Subcutaneous abdominal adipose tissue (tissue), 5 donors: ENCODE data around the gene KCNQ1.

ENCODE experiments used
- H3K27ac ChIP-seq: one replicate; pipeline ENCODE4 v1.7.0; 2013; ENCODE audit warnings: low read depth, mild to moderate bottlenecking, inconsistent platforms, low read length, moderate library complexity
- H3K27me3 ChIP-seq, 5 donors: one replicate each; pipeline ENCODE4 v1.7.0; 2013; ENCODE audit warnings: low read length in 5 of 5, inconsistent platforms in 1 of 5; ENCODE audit not compliant: control insufficient read depth in 5 of 5, insufficient read depth in 4 of 5
- H3K36me3 ChIP-seq, 5 donors: one replicate each; pipeline ENCODE4 v1.7.0; 2013; ENCODE audit warnings: low read length in 5 of 5; ENCODE audit not compliant: control insufficient read depth in 5 of 5, insufficient read depth in 5 of 5
- H3K4me1 ChIP-seq, 5 donors: one replicate each; pipeline ENCODE4 v1.7.0; 2013; ENCODE audit warnings: low read length in 5 of 5, mild to moderate bottlenecking in 3 of 5, moderate library complexity in 1 of 5; ENCODE audit not compliant: control insufficient read depth in 5 of 5, insufficient read depth in 5 of 5
- H3K4me3 ChIP-seq, 5 donors: one replicate each; pipeline ENCODE4 v1.7.0; 2013; ENCODE audit warnings: low read length in 5 of 5, low read depth in 1 of 5
- H3K9ac ChIP-seq, 5 donors: one replicate each; pipeline ENCODE4 v1.7.0; 2013; ENCODE audit warnings: low read length in 5 of 5, mild to moderate bottlenecking in 4 of 5, moderate library complexity in 3 of 5
- H3K9me3 ChIP-seq, 5 donors: one replicate each; pipeline ENCODE4 v1.7.0; 2013; ENCODE audit warnings: low read length in 5 of 5; ENCODE audit not compliant: control insufficient read depth in 5 of 5
- donor health status: healthy.
- donor health status: healthy.
- donor health status: healthy.
- donor health status: healthy.
- donor health status: healthy.

The KCNQ1 gene

DNA sequence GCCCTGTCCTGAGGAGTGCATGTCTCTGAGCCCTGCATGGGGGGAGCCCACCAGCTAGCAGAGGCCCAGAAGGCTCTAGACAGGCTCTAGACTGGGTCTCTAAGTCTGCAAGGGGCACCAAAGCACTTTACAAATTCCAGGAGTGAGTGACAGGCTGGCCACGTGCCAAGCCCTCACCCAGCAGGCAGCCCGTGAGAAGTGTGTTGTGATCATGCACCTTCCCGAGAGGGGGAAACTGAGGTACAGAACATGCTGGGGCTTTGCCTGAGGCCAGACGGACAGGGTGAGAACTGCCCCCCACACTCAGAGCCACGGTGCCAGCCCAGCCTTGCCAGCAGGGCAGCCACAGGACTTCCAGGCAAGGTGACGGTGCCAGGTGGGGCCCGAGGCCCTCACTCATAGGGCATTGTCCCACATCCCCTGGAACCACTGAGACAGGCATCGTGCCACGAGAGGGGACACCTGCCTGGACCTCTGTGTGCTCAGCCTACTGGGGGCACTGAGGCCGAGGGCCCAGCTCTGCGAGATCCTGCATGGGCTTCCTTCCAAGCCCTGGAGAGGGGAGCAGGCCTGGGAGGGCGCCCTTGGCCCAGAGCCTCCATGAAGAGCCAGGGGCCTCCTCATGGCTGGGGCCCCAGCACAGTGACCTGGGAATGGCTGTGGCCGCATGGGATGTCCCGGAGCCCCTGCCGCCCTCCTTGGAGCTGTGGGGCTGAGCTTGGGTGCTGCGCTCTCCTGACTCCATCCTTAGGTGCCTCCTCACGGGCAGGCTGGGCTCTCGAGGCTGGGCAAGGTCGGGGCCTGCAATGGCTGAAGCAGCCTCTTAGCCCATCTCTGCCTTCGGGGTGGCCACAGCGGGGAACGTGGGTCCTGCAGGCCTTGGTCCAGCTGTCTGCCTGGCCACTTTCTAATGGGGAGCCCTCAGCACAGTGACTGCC is 133.5 kb downstream of the KCNQ1 start:
- peaks cover 0 to 2% (median 0%) of the 10 kb centered on the region in 5 donors for H3K36me3 ChIP-seq
- H3K4me1 ChIP-seq = peaks cover 0 to 27% (median 0%) of the 10 kb centered on the region in 5 donors
- H3K9ac ChIP-seq = no peak overlapping the region
- no peaks in the 10 kb centered on the region for H3K27me3 ChIP-seq
- no peaks in the 10 kb centered on the region for H3K9me3 ChIP-seq
- H3K4me3 ChIP-seq = no peak overlapping the region
- H3K27ac ChIP-seq = no peak overlapping the region

DNA sequence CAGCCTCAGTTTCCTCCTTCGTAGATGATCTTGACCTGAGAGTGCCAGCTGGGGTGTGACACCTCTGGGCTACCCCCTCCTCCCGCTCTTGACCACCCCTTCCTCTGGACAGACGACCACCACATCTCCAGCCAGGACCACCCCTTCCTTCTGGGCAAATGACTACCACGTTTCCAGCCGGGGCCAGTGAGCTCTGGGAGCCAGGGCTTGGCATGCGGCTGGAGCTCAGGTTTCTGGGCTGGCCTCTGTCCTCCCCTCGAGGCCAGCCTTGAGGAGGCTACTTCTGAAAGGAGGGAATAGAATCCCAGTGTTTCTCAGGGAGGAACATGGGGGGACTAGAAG is 134.1 kb downstream of the KCNQ1 start:
- Histone ChIP-seq H3K9me3 (no peaks in the 10 kb centered on the region), H3K9ac (no peak overlapping the region), H3K27ac (no peak overlapping the region), H3K4me1 (peaks cover 0 to 31% (median 0%) of the 10 kb centered on the region in 5 donors), H3K4me3 (no peak overlapping the region), H3K36me3 (peaks cover 0 to 2% (median 0%) of the 10 kb centered on the region in 5 donors), H3K27me3 (no peaks in the 10 kb centered on the region)

DNA sequence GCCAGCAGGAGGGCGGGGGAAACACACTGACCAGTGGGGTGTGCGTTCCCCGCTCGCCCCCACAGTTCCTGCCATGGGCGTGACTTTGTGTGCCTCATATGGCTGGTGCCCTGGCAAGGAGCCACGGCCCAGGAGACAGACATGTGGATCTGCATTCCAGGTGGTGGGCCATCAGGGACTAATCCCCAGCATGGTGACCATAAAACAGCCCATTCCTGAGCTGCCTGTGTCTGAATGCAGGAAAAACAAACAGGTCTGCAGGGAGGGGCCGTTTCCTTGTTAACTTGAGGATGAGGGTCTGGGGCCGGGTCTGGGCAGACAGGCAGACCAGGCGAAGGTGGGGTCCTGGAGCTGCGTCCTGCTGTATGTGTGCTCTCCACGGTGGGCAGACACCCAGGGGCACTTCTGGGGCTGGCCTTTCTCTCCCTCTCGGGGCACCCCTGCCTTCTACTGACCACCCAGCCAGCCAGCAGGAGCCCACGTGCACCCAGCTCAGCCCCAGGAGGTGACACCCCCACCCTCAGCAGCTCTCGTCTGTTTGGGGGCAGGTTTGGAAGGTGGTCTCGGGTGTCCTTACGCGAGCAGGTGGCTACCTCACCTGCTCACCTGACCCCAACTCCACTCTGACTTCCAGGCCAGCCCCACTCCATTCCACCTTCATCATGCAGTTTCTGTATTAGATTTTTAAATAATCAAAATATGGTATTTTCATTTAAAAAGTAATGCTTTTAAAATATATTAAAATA is 134.7 kb downstream of the KCNQ1 start:
- Histone ChIP-seq H3K4me1 (peaks cover 0 to 31% (median 0%) of the 10 kb centered on the region in 5 donors), H3K9ac (no peak overlapping the region), H3K27me3 (no peaks in the 10 kb centered on the region), H3K36me3 (peaks cover 0 to 2% (median 0%) of the 10 kb centered on the region in 5 donors), H3K4me3 (no peak overlapping the region), H3K9me3 (no peaks in the 10 kb centered on the region), H3K27ac (no peak overlapping the region)

DNA sequence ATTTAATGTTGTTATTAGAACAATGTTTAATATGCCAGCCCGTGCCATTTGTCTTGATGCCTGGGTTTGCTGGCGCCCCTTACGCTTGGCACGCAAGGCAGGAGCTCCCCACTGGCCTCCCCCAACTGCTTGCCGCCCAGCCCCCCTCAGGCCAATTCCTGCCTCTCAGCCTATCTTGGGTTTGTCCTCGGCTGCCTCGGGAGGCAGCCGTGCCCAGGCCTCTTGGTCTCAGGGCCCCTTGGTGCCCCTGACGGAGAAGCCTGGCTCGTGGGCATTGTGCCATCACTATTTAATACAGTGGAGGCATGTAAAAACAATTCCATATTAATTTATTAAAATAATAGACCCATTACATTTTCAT is 135.2 kb downstream of the KCNQ1 start:
- Histone ChIP-seq H3K36me3 (peaks cover 0 to 3% (median 0%) of the 10 kb centered on the region in 5 donors), H3K4me3 (no peak overlapping the region), H3K4me1 (peaks cover 0 to 31% (median 0%) of the 10 kb centered on the region in 5 donors), H3K27me3 (no peaks in the 10 kb centered on the region), H3K9ac (no peak overlapping the region), H3K27ac (no peak overlapping the region), H3K9me3 (no peaks in the 10 kb centered on the region)

DNA sequence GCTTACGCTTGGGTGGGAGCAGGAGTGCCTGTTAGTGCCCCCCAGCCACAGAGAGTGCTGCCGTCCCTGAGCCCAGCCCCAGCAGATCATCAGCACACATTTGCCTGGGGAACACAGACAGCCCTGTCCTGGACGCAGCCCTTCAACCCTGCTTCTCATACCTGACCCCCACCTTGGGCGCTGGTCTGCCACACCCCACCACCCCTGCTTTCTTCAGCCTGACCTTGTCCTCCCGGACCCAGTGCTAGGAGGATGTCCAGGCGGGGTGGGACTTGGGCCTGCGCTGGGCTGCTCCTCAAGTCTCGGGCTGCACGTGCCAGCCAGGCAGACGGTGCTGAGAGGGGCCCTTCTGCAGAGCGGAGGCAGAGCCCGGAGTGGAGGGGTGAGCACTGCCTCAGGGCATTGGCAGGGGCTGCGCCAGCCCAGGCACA is 135.8 kb downstream of the KCNQ1 start:
- Histone ChIP-seq H3K4me3 (no peak overlapping the region), H3K9me3 (no peaks in the 10 kb centered on the region), H3K27ac (no peak overlapping the region), H3K27me3 (no peaks in the 10 kb centered on the region), H3K4me1 (peaks cover 0 to 31% (median 0%) of the 10 kb centered on the region in 5 donors), H3K9ac (no peak overlapping the region), H3K36me3 (peaks cover 0 to 7% (median 0%) of the 10 kb centered on the region in 5 donors)

DNA sequence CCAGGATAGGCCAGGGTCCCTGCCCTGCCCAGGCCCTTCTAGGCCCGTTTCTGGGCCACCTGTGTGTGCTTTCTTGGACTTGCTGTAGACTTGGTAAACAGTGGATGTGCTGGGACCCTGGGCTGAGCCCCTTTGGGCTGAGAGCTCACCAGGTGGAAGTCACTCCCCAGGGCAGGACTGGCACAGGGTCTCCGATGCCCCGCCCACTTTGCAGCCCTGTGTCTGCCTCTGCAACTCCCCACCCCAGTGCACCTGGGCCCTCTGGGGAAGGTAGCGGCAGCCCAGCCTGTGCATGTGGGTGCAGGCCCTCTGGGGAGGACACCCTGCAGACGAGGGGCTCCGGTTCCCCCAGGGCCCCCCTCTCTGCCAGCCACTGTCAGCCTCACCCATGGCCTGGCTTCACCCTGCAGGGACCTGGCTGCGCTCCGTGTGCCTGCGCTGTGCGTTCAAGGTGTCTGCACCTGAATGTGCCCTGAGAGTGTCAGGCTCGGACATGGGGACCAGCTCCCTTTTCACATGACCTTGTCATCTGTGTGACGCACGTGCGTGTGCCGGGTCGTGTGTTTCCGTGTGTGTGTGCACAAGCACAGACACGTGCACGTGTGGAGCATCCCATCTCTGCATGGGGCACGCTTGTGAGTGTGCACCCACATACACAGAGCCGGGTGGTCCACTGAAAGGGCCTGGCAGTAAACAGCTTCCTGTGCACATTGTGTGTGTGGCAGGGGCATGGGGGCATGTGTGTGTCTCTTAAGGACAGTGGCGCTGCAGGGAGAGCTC is 136.5 kb downstream of the KCNQ1 start:
- Histone ChIP-seq H3K4me1 (peaks cover 0 to 31% (median 0%) of the 10 kb centered on the region in 5 donors), H3K36me3 (peaks cover 0 to 8% (median 0%) of the 10 kb centered on the region in 5 donors), H3K4me3 (no peak overlapping the region), H3K27ac (no peak overlapping the region), H3K27me3 (peaks cover 0 to under 1% (median 0%) of the 10 kb centered on the region in 5 donors), H3K9me3 (no peaks in the 10 kb centered on the region), H3K9ac (no peak overlapping the region)

DNA sequence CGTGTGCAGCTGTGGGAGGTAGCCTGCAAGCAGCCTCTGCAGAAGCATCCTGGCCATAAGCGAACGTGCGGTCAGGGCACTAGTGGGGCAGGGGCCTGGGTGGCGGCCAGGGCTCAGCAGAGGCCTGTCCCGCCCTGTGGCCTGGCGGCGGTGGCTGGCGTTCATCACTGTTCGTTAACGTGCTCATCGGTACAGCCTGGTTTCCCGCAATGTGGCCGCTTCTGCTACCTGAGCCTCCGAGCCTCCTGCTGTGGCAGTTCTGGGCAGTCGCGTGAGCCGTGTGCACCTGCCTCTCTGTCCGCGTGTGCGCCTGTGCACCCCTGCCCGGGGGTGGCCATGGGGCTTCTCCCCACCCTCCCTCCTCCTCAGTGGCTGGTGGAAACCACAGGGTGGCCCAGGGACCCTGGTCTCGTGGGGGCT is 137.1 kb downstream of the KCNQ1 start:
- peaks cover 0 to 2% (median 0%) of the 10 kb centered on the region in 5 donors for H3K27me3 ChIP-seq
- H3K27ac ChIP-seq = no peak overlapping the region
- H3K9me3 ChIP-seq = no peaks in the 10 kb centered on the region
- H3K9ac ChIP-seq = no peak overlapping the region
- H3K36me3 ChIP-seq = peaks cover 0 to 8% (median 0%) of the 10 kb centered on the region in 5 donors
- no peak overlapping the region for H3K4me3 ChIP-seq
- H3K4me1 ChIP-seq = peaks cover 0 to 31% (median 0%) of the 10 kb centered on the region in 5 donors

DNA sequence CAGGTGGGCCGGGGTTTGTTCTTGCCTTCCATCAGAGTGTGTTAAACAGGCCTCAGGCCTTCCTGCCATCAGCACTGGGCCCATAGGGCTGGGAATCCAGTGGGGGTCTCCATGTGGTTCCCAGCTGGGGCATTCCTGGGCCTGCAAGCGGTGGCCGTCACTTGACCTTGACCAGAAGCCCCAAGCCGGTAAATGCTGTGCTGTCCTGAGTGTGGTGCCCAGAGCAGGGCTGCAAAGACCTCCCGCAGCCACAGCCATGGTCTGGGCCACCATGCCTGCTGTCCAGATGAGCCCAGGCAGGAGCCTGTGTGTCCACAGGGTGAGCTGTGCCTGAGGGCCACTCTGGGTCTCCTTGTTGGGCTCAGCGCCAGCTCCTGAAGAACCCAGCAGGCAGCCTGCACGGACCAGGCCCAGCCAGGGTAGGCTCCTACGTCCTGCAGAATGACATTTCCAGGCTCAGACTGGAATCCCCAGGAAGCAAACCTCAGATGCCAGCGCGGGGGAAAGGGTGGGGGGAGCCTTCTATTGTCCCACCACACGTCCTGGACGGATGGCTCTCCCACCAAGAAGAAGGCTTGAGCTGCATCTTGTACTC is 137.6 kb downstream of the KCNQ1 start:
- H3K27ac ChIP-seq = no peak overlapping the region
- H3K36me3 ChIP-seq = peaks cover 0 to 10% (median 0%) of the 10 kb centered on the region in 5 donors
- peaks cover 0 to 4% (median 0%) of the 10 kb centered on the region in 5 donors for H3K27me3 ChIP-seq
- no peak overlapping the region for H3K9ac ChIP-seq
- H3K9me3 ChIP-seq = no peaks in the 10 kb centered on the region
- peaks cover 0 to 31% (median 0%) of the 10 kb centered on the region in 5 donors for H3K4me1 ChIP-seq
- H3K4me3 ChIP-seq = no peak overlapping the region

DNA sequence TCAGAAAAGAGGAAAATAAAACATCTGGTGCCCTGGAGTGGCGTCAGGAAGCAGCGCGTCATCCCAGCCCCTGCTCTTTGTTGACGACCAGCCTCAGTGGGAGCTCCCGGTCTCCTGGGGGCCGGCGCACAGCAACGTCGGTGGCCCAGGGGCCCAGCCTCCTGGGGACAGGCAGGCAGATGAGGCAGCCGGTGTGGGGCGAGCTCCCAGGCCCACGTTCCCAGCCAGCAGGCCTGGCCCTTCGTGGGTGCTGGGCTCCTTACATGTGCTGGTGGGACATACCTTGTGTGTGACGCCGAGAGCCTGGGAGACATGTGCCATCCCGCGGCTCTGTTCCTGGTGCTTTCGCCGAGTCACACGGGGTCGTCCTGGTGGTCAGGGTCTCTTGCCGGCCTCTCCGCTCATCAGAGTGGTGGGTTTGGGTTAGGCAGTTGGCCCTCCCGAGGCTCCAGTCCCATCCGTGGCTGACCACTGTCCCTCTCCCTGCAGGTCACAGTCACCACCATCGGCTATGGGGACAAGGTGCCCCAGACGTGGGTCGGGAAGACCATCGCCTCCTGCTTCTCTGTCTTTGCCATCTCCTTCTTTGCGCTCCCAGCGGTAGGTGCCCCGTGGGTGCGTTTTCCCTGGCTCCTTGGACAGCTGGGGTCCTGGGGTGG is 138.3 kb downstream of the KCNQ1 start:
- Histone ChIP-seq H3K36me3 (peaks cover 0 to 12% (median 0%) of the 10 kb centered on the region in 5 donors), H3K4me1 (peaks cover 0 to 31% (median 0%) of the 10 kb centered on the region in 5 donors), H3K9ac (no peak overlapping the region), H3K9me3 (no peaks in the 10 kb centered on the region), H3K4me3 (no peak overlapping the region), H3K27ac (no peak overlapping the region), H3K27me3 (peaks cover 0 to 5% (median 0%) of the 10 kb centered on the region in 5 donors)
